M059J (cell line): Measurements from ENCODE around the gene NLRX1. TPM values are rescaled to one million over a fixed set of nuclear protein-coding genes. Genes with fewer than 3 reads are reported as not detected.
A peak's percentile ranks its signal among the peaks of the same experiment; 100 is the strongest.
"Not testable (repeated sequence)": the region's sequence is repeated elsewhere in the genome, so short reads cannot be mapped to it uniquely, and the experiment has no call there.

ENCODE experiments used
- DNase-seq: peaks from one replicate; pipeline ENCODE4 v3.0.0-alpha.2; 2012; ENCODE audit warnings: low read depth
- total RNA-seq: library from RNA; depleted of rRNA; stranded (reverse); fragments of >200 nt; shearing (Covaris generic); gene quantifications from 2 replicates; pipeline ENCODE4 v1.2.3, GENCODE V29; 2014; rRNA removed

The NLRX1 gene
- 15.9 and 16.8 TPM in 2 replicates for total RNA-seq

- peak; percentile 78 for DNase-seq
Measured at GRCh38 chr11:119168471-119169281, at the start of gene NLRX1. Gene NLRX1 (plus strand): TSS chr11:119168725. CDS start chr11:119171404, 2,679 bp downstream.

- no peak for DNase-seq
Measured at GRCh38 chr11:119118946-119119345, 49.6 kb upstream of the NLRX1 start.

- DNase-seq = peak; percentile 65
Measured at GRCh38 chr11:119120639-119121007, 47.9 kb upstream of the NLRX1 start.

- DNase-seq = peak; percentile 98
Measured at GRCh38 chr11:119121008-119121810, 47.3 kb upstream of the NLRX1 start, which contains the start of gene HINFP. Gene HINFP (plus strand): TSS chr11:119121580. CDS start chr11:119126945, 5,365 bp downstream.

GRCh38 chr11:119121811-119122124 lies 46.8 kb upstream of the NLRX1 start:
- no peak for DNase-seq

GRCh38 chr11:119125821-119126220 lies 42.7 kb upstream of the NLRX1 start:
- DNase-seq = no peak

GRCh38 chr11:119126675-119127268 lies 41.8 kb upstream of the NLRX1 start:
- DNase-seq = no peak

- peak; percentile 28 for DNase-seq
Measured at GRCh38 chr11:119130662-119131061, 37.9 kb upstream of the NLRX1 start.

- DNase-seq = peak; percentile 14
Measured at GRCh38 chr11:119134389-119134978, 34.0 kb upstream of the NLRX1 start.

GRCh38 chr11:119139276-119139675 lies 29.2 kb upstream of the NLRX1 start:
- DNase-seq = not testable (repeated sequence)

GRCh38 chr11:119144825-119145486 lies 23.6 kb upstream of the NLRX1 start:
- DNase-seq = peak; percentile 72

GRCh38 chr11:119145551-119145950 lies 23.0 kb upstream of the NLRX1 start:
- DNase-seq = no peak

GRCh38 chr11:119147604-119148333 lies 20.8 kb upstream of the NLRX1 start:
- DNase-seq = no peak

- no peak for DNase-seq
Measured at GRCh38 chr11:119148720-119149017, 19.9 kb upstream of the NLRX1 start.

GRCh38 chr11:119149018-119149785 lies 19.3 kb upstream of the NLRX1 start, which contains the start of gene ABCG4:
Gene ABCG4 (plus strand): TSS chr11:119149052. CDS start chr11:119149966, 914 bp downstream.
- DNase-seq = peak; percentile 12

GRCh38 chr11:119149786-119150275 lies 18.7 kb upstream of the NLRX1 start:
- DNase-seq = no peak

GRCh38 chr11:119152043-119152442 lies 16.5 kb upstream of the NLRX1 start:
- DNase-seq = no peak

- no peak for DNase-seq
Measured at GRCh38 chr11:119152604-119153003, 15.9 kb upstream of the NLRX1 start.

- peak; percentile 33 for DNase-seq
Measured at GRCh38 chr11:119153049-119153818, 15.3 kb upstream of the NLRX1 start.
